Measurements from ENCODE around the gene THRAP3.
A peak's percentile ranks its signal among the peaks of the same experiment; 100 is the strongest.
"Not testable (repeated sequence)": the region's sequence is repeated elsewhere in the genome, so short reads cannot be mapped to it uniquely, and the experiment has no call there.

THRAP3 gene

GRCh38 chr1:36224537-36225282, 467 bp downstream of the THRAP3 start:
- Mint-ChIP-seq H3K4me1 (peaks cover 30% of the 10 kb centered on the region), H3K27me3 (no peaks in the 10 kb centered on the region), H3K27ac (peak overlapping the region; percentile 97), H3K4me3 (peak overlapping the region; percentile 92), H3K36me3 (peaks cover 9% of the 10 kb centered on the region), H3K9me3 (no peaks in the 10 kb centered on the region)

- peak overlapping the region; percentile 97 for H3K27ac Mint-ChIP-seq
- H3K36me3 Mint-ChIP-seq = peaks cover 9% of the 10 kb centered on the region
- no peaks in the 10 kb centered on the region for H3K9me3 Mint-ChIP-seq
- peaks cover 31% of the 10 kb centered on the region for H3K4me1 Mint-ChIP-seq
- no peaks in the 10 kb centered on the region for H3K27me3 Mint-ChIP-seq
- peak overlapping the region; percentile 92 for H3K4me3 Mint-ChIP-seq
These were observed 1.1 kb downstream of the THRAP3 start for GRCh38 chr1:36225283-36225899.

- peaks cover 59% of the 10 kb centered on the region for H3K4me1 Mint-ChIP-seq
- not testable (repeated sequence) for H3K27me3 Mint-ChIP-seq, H3K36me3 Mint-ChIP-seq, H3K4me3 Mint-ChIP-seq, H3K27ac Mint-ChIP-seq, H3K9me3 Mint-ChIP-seq
These were observed 6.0 kb downstream of the THRAP3 start for GRCh38 chr1:36230279-36230678.

GRCh38 chr1:36231191-36231590, 6.9 kb downstream of the THRAP3 start:
- H3K9me3 Mint-ChIP-seq = no peaks in the 10 kb centered on the region
- H3K4me1 Mint-ChIP-seq = peaks cover 59% of the 10 kb centered on the region
- no peaks in the 10 kb centered on the region for H3K27me3 Mint-ChIP-seq
- no peak overlapping the region for H3K4me3 Mint-ChIP-seq
- peak overlapping the region; percentile 60 for H3K27ac Mint-ChIP-seq
- H3K36me3 Mint-ChIP-seq = peaks cover 9% of the 10 kb centered on the region

- H3K27me3 Mint-ChIP-seq = no peaks in the 10 kb centered on the region
- peak overlapping the region; percentile 36 for H3K4me3 Mint-ChIP-seq
- peaks cover 4% of the 10 kb centered on the region for H3K36me3 Mint-ChIP-seq
- H3K4me1 Mint-ChIP-seq = peaks cover 58% of the 10 kb centered on the region
- H3K9me3 Mint-ChIP-seq = no peaks in the 10 kb centered on the region
- H3K27ac Mint-ChIP-seq = peak overlapping the region; percentile 72
These were observed 8.2 kb downstream of the THRAP3 start for GRCh38 chr1:36232212-36233095.

GRCh38 chr1:36236302-36236701, 12.1 kb downstream of the THRAP3 start:
- Mint-ChIP-seq H3K4me1 (peaks cover 63% of the 10 kb centered on the region), H3K36me3 (peaks cover 6% of the 10 kb centered on the region), H3K27me3 (no peaks in the 10 kb centered on the region), H3K27ac (peak overlapping the region; percentile 79), H3K4me3 (peak overlapping the region; percentile 12), H3K9me3 (no peaks in the 10 kb centered on the region)

GRCh38 chr1:36238433-36238832, 14.2 kb downstream of the THRAP3 start:
- Mint-ChIP-seq H3K36me3 (peaks cover 3% of the 10 kb centered on the region), H3K4me1 (peaks cover 56% of the 10 kb centered on the region), H3K9me3 (no peaks in the 10 kb centered on the region), H3K27me3 (no peaks in the 10 kb centered on the region), H3K27ac (peak overlapping the region; percentile 10), H3K4me3 (peak overlapping the region; percentile 33)

- peaks cover 52% of the 10 kb centered on the region for H3K4me1 Mint-ChIP-seq
- no peak overlapping the region for H3K4me3 Mint-ChIP-seq
- H3K36me3 Mint-ChIP-seq = peaks cover 3% of the 10 kb centered on the region
These were observed 15.8 kb downstream of the THRAP3 start for GRCh38 chr1:36239941-36240637.

GRCh38 chr1:36247538-36247937, 23.3 kb downstream of the THRAP3 start:
- no peak overlapping the region for H3K27ac Mint-ChIP-seq
- no peak overlapping the region for H3K4me3 Mint-ChIP-seq
- H3K36me3 Mint-ChIP-seq = peaks cover 11% of the 10 kb centered on the region
- H3K9me3 Mint-ChIP-seq = no peaks in the 10 kb centered on the region
- H3K4me1 Mint-ChIP-seq = peaks cover 50% of the 10 kb centered on the region
- no peaks in the 10 kb centered on the region for H3K27me3 Mint-ChIP-seq

More at GRCh38 chr1:36239941-36240637, 15.8 kb downstream of the THRAP3 start:
- H3K9me3 Mint-ChIP-seq = no peaks in the 10 kb centered on the region
- H3K27me3 Mint-ChIP-seq = no peaks in the 10 kb centered on the region
- H3K27ac Mint-ChIP-seq = peak overlapping the region; percentile 35

- Mint-ChIP-seq H3K27ac (peak overlapping the region; percentile 8), H3K36me3 (peaks cover 11% of the 10 kb centered on the region), H3K27me3 (no peaks in the 10 kb centered on the region), H3K4me1 (peaks cover 54% of the 10 kb centered on the region), H3K4me3 (no peak overlapping the region), H3K9me3 (no peaks in the 10 kb centered on the region)
These were observed 24.1 kb downstream of the THRAP3 start for GRCh38 chr1:36248250-36248894.

GRCh38 chr1:36251794-36252481, 27.7 kb downstream of the THRAP3 start:
- Mint-ChIP-seq H3K36me3 (peaks cover 7% of the 10 kb centered on the region), H3K27ac (no peak overlapping the region), H3K4me3 (no peak overlapping the region), H3K27me3 (no peaks in the 10 kb centered on the region), H3K9me3 (no peaks in the 10 kb centered on the region), H3K4me1 (peaks cover 60% of the 10 kb centered on the region)

- not testable (repeated sequence) for H3K27ac Mint-ChIP-seq, H3K4me3 Mint-ChIP-seq, H3K27me3 Mint-ChIP-seq, H3K9me3 Mint-ChIP-seq
- peaks cover 12% of the 10 kb centered on the region for H3K36me3 Mint-ChIP-seq
- H3K4me1 Mint-ChIP-seq = peaks cover 65% of the 10 kb centered on the region
These were observed 28.2 kb downstream of the THRAP3 start for GRCh38 chr1:36252482-36252824.

- H3K27ac Mint-ChIP-seq = peak overlapping the region; percentile 35
- H3K4me1 Mint-ChIP-seq = peaks cover 70% of the 10 kb centered on the region
These were observed 29.1 kb downstream of the THRAP3 start for GRCh38 chr1:36253161-36253862.

More at GRCh38 chr1:36253161-36253862, 29.1 kb downstream of the THRAP3 start:
- H3K9me3 Mint-ChIP-seq = no peaks in the 10 kb centered on the region
- H3K36me3 Mint-ChIP-seq = peaks cover 11% of the 10 kb centered on the region
- no peak overlapping the region for H3K4me3 Mint-ChIP-seq
- no peaks in the 10 kb centered on the region for H3K27me3 Mint-ChIP-seq
